ENCODE data around the gene TMEM106C. TPM values are rescaled to one million over a fixed set of nuclear protein-coding genes. Genes with fewer than 3 reads are reported as not detected.

Gene TMEM106C
- total and polyA plus RNA-seq, 2 of the 13 experiments (the other 11 are each of a cell fraction or from before 2014, with no cell fraction given) = 132 to 192 TPM

DNA sequence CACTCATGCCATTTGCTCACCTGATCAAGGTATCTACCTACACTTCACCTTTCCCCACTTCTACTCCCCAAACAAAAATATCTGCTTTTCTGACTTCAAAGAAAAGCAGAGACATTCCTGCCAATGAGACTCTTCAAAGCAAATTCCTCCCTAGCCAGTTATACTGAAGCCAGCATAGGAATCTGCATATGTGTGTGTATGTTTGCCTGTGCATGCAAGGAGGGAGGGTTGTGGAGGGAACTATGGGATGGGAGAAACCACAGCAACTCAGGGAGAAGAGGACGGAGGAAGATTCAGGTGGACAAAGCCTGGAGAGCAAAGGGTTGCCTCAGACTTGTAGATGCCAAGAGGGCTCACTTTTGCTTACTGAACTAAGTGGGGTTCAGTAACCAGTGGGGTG lies 32.2 kb upstream of the TMEM106C start (continued):
- TF ChIP-seq, protein P1, sequence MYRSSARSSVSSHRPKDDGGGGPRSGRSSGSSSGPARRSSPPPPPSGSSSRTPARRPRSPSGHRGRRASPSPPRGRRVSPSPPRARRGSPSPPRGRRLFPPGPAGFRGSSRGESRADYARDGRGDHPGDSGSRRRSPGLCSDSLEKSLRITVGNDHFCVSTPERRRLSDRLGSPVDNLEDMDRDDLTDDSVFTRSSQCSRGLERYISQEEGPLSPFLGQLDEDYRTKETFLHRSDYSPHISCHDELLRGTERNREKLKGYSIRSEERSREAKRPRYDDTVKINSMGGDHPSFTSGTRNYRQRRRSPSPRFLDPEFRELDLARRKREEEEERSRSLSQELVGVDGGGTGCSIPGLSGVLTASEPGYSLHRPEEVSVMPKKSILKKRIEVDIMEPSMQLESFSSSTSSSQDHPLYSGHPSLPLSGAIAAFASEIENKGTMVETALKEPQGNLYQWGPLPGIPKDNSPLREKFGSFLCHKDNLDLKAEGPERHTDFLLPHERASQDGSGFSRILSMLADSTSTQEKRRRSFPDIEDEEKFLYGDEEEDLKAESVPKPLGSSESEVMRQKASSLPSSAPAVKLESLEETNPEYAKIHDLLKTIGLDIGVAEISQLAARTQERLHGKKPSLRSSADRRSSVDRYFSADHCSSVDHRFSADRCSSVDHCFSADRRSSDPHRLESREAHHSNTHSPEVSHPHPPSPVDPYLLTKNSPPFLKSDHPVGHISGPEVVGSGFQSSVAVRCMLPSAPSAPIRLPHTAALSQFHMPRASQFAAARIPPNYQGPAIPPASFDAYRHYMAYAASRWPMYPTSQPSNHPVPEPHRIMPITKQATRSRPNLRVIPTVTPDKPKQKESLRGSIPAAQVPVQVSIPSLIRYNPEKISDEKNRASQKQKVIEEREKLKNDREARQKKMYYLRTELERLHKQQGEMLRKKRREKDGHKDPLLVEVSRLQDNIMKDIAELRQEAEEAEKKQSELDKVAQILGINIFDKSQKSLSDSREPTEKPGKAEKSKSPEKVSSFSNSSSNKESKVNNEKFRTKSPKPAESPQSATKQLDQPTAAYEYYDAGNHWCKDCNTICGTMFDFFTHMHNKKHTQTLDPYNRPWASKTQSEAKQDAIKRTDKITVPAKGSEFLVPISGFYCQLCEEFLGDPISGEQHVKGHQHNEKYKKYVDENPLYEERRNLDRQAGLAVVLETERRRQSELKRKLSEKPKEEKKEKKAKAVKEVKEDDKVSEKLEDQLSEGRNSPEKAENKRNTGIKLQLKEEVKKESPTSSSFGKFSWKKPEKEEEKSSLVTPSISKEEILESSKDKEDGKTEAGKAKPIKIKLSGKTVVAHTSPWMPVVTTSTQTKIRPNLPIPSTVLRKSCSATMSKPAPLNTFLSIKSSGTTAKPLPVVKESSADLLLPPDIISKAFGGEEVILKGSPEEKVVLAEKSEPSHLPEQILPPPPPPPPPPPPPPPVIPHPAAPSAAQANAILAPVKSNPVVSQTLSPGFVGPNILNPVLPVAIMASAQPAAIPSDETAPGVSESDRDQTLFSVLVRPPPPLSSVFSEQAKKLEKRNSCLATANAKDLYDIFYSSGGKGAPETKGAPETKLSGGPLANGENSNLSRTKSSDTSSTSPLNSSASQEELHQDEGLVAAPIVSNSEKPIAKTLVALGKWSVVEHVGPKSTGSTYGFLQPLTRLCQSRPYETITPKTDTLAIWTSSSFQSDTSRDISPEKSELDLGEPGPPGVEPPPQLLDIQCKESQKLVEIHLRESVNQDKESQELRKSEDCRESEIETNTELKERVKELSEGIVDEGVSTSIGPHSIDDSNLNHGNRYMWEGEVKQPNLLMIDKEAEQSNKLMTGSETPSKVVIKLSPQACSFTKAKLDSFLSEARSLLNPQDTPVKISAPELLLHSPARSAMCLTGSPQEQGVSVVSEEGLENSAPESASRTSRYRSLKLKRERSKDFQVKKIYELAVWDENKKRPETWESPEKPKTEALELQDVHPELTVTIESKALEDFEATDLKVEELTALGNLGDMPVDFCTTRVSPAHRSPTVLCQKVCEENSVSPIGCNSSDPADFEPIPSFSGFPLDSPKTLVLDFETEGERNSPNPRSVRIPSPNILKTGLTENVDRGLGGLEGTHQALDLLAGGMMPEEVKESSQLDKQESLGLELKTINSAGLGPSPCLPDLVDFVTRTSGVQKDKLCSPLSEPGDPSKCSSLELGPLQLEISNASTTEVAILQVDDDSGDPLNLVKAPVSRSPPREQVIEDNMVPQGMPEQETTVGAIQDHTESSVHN (CRISPR knock-in tag; IDR thresholded peaks at IDR 0.05) = no peak
- TF ChIP-seq, protein P2, sequence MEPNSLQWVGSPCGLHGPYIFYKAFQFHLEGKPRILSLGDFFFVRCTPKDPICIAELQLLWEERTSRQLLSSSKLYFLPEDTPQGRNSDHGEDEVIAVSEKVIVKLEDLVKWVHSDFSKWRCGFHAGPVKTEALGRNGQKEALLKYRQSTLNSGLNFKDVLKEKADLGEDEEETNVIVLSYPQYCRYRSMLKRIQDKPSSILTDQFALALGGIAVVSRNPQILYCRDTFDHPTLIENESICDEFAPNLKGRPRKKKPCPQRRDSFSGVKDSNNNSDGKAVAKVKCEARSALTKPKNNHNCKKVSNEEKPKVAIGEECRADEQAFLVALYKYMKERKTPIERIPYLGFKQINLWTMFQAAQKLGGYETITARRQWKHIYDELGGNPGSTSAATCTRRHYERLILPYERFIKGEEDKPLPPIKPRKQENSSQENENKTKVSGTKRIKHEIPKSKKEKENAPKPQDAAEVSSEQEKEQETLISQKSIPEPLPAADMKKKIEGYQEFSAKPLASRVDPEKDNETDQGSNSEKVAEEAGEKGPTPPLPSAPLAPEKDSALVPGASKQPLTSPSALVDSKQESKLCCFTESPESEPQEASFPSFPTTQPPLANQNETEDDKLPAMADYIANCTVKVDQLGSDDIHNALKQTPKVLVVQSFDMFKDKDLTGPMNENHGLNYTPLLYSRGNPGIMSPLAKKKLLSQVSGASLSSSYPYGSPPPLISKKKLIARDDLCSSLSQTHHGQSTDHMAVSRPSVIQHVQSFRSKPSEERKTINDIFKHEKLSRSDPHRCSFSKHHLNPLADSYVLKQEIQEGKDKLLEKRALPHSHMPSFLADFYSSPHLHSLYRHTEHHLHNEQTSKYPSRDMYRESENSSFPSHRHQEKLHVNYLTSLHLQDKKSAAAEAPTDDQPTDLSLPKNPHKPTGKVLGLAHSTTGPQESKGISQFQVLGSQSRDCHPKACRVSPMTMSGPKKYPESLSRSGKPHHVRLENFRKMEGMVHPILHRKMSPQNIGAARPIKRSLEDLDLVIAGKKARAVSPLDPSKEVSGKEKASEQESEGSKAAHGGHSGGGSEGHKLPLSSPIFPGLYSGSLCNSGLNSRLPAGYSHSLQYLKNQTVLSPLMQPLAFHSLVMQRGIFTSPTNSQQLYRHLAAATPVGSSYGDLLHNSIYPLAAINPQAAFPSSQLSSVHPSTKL (CRISPR knock-in tag; IDR thresholded peaks at IDR 0.05) = no peak
- TF ChIP-seq FLYWCH1 (CRISPR knock-in tag; IDR thresholded peaks at IDR 0.05) (no peak), SALL2 (CRISPR knock-in tag; IDR thresholded peaks at IDR 0.05) (no peak), GATAD2A (CRISPR knock-in tag; IDR thresholded peaks at IDR 0.05) (no peak), HNRNPL (IDR thresholded peaks at IDR 0.05; ENCODE audit: low read depth, low read length) (no peak), ZNF678 (CRISPR knock-in tag; IDR thresholded peaks at IDR 0.05) (no peak), ZNF20 (CRISPR knock-in tag; IDR thresholded peaks at IDR 0.05) (no peak), ZNF546 (CRISPR knock-in tag; conservative IDR thresholded peaks at IDR 0.05) (no peak), TFDP2 (CRISPR knock-in tag; IDR thresholded peaks at IDR 0.05) (no peak), SNRNP70 (IDR thresholded peaks at IDR 0.05; ENCODE audit: low read depth, low read length) (no peak)
- TF ChIP-seq, protein P3, sequence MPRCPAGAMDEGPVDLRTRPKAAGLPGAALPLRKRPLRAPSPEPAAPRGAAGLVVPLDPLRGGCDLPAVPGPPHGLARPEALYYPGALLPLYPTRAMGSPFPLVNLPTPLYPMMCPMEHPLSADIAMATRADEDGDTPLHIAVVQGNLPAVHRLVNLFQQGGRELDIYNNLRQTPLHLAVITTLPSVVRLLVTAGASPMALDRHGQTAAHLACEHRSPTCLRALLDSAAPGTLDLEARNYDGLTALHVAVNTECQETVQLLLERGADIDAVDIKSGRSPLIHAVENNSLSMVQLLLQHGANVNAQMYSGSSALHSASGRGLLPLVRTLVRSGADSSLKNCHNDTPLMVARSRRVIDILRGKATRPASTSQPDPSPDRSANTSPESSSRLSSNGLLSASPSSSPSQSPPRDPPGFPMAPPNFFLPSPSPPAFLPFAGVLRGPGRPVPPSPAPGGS (CRISPR knock-in tag; IDR thresholded peaks at IDR 0.05) = no peak

All from HepG2 (cell line).